ENCODE results near the gene GRM1.

DNA sequence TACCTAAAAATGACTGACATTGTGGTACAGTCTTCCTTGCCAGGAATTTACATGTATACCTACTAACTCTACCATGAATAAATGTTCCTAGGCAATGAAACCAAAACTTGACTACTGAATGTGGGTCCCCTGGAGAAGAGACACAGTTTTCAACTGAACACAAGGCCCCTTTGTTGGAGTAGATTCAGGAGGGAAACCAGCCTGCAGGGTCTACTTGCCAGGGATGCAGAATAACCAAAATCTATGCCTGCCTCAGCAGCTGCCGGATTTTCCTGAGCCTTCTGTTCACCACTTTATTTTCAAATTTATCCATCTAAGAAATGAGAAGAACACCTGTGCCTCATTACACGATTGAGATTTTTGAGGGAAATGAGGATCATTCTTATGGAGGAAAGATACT lies 211.9 kb downstream of the GRM1 start:
- no peak for TF ChIP-seq POLR2A (IDR thresholded peaks at IDR 0.05)
- TF ChIP-seq, protein P1, sequence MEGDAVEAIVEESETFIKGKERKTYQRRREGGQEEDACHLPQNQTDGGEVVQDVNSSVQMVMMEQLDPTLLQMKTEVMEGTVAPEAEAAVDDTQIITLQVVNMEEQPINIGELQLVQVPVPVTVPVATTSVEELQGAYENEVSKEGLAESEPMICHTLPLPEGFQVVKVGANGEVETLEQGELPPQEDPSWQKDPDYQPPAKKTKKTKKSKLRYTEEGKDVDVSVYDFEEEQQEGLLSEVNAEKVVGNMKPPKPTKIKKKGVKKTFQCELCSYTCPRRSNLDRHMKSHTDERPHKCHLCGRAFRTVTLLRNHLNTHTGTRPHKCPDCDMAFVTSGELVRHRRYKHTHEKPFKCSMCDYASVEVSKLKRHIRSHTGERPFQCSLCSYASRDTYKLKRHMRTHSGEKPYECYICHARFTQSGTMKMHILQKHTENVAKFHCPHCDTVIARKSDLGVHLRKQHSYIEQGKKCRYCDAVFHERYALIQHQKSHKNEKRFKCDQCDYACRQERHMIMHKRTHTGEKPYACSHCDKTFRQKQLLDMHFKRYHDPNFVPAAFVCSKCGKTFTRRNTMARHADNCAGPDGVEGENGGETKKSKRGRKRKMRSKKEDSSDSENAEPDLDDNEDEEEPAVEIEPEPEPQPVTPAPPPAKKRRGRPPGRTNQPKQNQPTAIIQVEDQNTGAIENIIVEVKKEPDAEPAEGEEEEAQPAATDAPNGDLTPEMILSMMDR (IDR thresholded peaks at IDR 0.05) = no peak

All from esophagus squamous epithelium (tissue), 4 donors.